Fibroblast of lung (primary cell): ENCODE results near the gene CA14.

Source experiments
- EZH2 ChIP-seq: IDR thresholded peaks from 2 replicates; pipeline ENCODE4 v1.5.1; 2012; ENCODE audit warnings: low read length, control low read depth, mild to moderate bottlenecking; ENCODE audit errors: missing control alignments
- TF ChIP-seq, protein P1 (sequence below), 2 donors: IDR thresholded peaks in 1 of 2; conservative IDR thresholded peaks in 1 of 2; 1 replicate in 1 of 2; 2 replicates in 1 of 2; pipeline ENCODE4 v1.5.1; 2011 to 2012; ENCODE audit warnings: low read length in 2 of 2, control low read depth in 1 of 2, inconsistent platforms in 1 of 2, low read depth in 1 of 2, mild to moderate bottlenecking in 1 of 2

DNA sequence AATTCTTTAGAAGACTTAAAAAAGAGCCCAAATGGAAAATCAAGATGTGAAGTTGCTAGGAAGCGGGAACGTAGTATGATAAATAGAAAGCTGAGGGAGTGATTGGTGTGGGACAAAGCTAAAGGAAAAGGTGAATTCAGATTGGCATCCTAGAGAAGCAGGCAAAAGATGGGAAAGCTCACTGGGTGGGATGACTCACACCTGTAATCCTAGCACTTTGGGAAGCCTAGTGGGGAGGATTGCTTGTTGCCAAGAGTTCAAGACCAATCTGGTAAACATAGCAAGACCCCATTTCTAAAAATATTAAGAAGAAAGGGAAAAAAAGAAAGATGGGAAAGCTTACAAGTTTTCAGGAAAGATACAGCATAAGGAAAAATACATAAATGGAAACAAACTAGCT, 37.9 kb downstream of the CA14 start:
- TF ChIP-seq, protein P1, sequence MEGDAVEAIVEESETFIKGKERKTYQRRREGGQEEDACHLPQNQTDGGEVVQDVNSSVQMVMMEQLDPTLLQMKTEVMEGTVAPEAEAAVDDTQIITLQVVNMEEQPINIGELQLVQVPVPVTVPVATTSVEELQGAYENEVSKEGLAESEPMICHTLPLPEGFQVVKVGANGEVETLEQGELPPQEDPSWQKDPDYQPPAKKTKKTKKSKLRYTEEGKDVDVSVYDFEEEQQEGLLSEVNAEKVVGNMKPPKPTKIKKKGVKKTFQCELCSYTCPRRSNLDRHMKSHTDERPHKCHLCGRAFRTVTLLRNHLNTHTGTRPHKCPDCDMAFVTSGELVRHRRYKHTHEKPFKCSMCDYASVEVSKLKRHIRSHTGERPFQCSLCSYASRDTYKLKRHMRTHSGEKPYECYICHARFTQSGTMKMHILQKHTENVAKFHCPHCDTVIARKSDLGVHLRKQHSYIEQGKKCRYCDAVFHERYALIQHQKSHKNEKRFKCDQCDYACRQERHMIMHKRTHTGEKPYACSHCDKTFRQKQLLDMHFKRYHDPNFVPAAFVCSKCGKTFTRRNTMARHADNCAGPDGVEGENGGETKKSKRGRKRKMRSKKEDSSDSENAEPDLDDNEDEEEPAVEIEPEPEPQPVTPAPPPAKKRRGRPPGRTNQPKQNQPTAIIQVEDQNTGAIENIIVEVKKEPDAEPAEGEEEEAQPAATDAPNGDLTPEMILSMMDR (conservative IDR thresholded peaks at IDR 0.05 in 1 of 2, IDR thresholded peaks at IDR 0.05 in 1 of 2; ENCODE audit: low read depth in 1 of 2, low read length in 2 of 2): no peak
- no peak for TF ChIP-seq EZH2
